Measurements from ENCODE around the gene AP5Z1.
"Not testable (repeated sequence)": the region's sequence is repeated elsewhere in the genome, so short reads cannot be mapped to it uniquely, and the experiment has no call there.

Gene AP5Z1

GRCh38 chr7:4788627-4789189 is 13.3 kb downstream of the AP5Z1 start:
- no peak for DNase-seq

GRCh38 chr7:4789194-4790077 is 14.0 kb downstream of the AP5Z1 start:
- DNase-seq, result no peak

- DNase-seq, result no peak
Measured at GRCh38 chr7:4790078-4790465, 14.6 kb downstream of the AP5Z1 start.

- DNase-seq, result no peak
Measured at GRCh38 chr7:4790516-4790991, 15.1 kb downstream of the AP5Z1 start.

- DNase-seq, result no peak
Measured at GRCh38 chr7:4791101-4791737, 15.8 kb downstream of the AP5Z1 start.

- peak; percentile 74 for DNase-seq
Measured at GRCh38 chr7:4791738-4792536, 16.5 kb downstream of the AP5Z1 start.

GRCh38 chr7:4792537-4793126 is 17.2 kb downstream of the AP5Z1 start:
- peak; percentile 37 for DNase-seq

GRCh38 chr7:4793385-4793993 is 18.1 kb downstream of the AP5Z1 start:
- DNase-seq, result not testable (repeated sequence)

- not testable (repeated sequence) for DNase-seq
Measured at GRCh38 chr7:4794171-4794570, 18.7 kb downstream of the AP5Z1 start.

GRCh38 chr7:4794591-4795350 is 19.3 kb downstream of the AP5Z1 start:
- peak; percentile 31 for DNase-seq

GRCh38 chr7:4796453-4796852 is 21.0 kb downstream of the AP5Z1 start:
- DNase-seq, result no peak

- peak; percentile 28 for DNase-seq
Measured at GRCh38 chr7:4797858-4798705, 22.7 kb downstream of the AP5Z1 start.

- no peak for DNase-seq
Measured at GRCh38 chr7:4798706-4799235, 23.3 kb downstream of the AP5Z1 start.

GRCh38 chr7:4799508-4800268 is 24.3 kb downstream of the AP5Z1 start:
- DNase-seq, result no peak

- no peak for DNase-seq
Measured at GRCh38 chr7:4800487-4800886, 25.1 kb downstream of the AP5Z1 start.

- DNase-seq, result no peak
Measured at GRCh38 chr7:4800926-4801838, 25.8 kb downstream of the AP5Z1 start.

- no peak for DNase-seq
Measured at GRCh38 chr7:4801839-4802231, 26.4 kb downstream of the AP5Z1 start.

- DNase-seq, result not testable (repeated sequence)
Measured at GRCh38 chr7:4802577-4802976, 27.2 kb downstream of the AP5Z1 start.
